ENCODE data around the gene LIFR. TPM values are rescaled to one million over a fixed set of nuclear protein-coding genes. Genes with fewer than 3 reads are reported as not detected.
A peak's percentile ranks its signal among the peaks of the same experiment; 100 is the strongest.

The LIFR gene
- polyA plus RNA-seq, 1 of the 3 experiments (the other 2 are of a cell fraction): 3.8 TPM

- CTCF ChIA-PET: interaction anchor here (0.6 to 1.5 kb wide), 4 partner anchors 16 to 251 kb away, joined by 3 to 6 read pairs (median 4); no protein-coding TSS in a partner anchor
- 12% methylated on average over 14 of the region's 14 CpGs for WGBS (ENCODE audit: low lambda C conversion rate)
Measured at GRCh38 chr5:38557308-38557710, 863 bp upstream of the LIFR start.

DNA sequence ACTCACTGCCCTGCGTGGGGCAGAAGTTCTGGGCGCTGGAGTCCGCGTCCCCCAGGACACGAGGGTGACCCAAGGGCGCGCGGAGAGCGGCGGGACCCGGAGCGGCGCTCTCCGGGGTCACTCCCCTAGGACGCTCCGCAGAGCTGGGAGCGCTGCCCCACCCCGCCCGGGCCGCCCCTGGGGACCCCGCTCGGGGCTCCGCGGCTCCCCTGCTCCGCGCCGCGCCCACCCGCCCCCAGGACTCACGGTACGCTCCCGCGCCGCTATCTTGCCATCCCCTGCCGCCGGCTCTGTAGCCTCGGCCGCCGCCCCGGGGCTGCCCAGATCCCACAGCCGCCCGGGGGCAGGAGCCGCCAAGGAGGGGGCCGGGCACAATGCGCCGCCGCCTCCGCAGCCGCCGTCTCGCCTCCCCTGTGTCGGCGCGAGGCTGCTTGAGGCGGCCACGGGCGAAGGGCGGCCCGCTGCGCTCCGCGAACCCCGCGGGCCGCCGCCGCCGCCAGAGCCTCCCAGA, 303 bp downstream of the LIFR start:
- H3F3A ChIP-seq (replicated peaks; ENCODE audit: insufficient read depth): peaks cover 4% of the 10 kb centered on the region
- 0 out of 2 replicates have a peak, but pooled peaks cover 2% of the 10 kb centered on the region for H4K20me1 ChIP-seq (ENCODE audit: insufficient read depth)
- peaks cover 15% of the 10 kb centered on the region; the same call in 1 of the 2 replicates for H3K79me2 ChIP-seq (ENCODE audit: insufficient read depth)
- peak overlapping the region; percentile 68 for H3K9ac ChIP-seq
- H3K36me3 ChIP-seq (replicated peaks in 1 of 2; ENCODE audit: control insufficient read depth in 1 of 2, insufficient read depth in 2 of 2, low read length in 1 of 2): no peaks in the 10 kb centered on the region
- H3K9me2 ChIP-seq: no peaks in the 10 kb centered on the region
- WGBS (ENCODE audit: low lambda C conversion rate): 0% methylated on average over 1 of the region's 68 CpGs
- H2AFZ ChIP-seq (ENCODE audit: low read depth): peak overlapping the region; percentile 64; the same call in 1 of the 2 replicates
- POLR2A ChIA-PET: interaction anchor here (0.6 kb wide), 1 partner anchor 254 kb away, joined by 3 read pairs; no protein-coding TSS in a partner anchor
- peaks cover 0 to 2% of the 10 kb centered on the region in 2 experiments; a peak in 3 of 4 replicates for H3K4me1 ChIP-seq (ENCODE audit: control insufficient read depth in 1 of 2, insufficient read depth in 2 of 2, low read depth in 1 of 2, low read length in 1 of 2)
- H3K27me3 ChIP-seq (ENCODE audit: insufficient read depth): no peaks in the 10 kb centered on the region
- DNase-seq: no peak
- H3K27ac ChIP-seq (ENCODE audit: low read depth in 2 of 2, low read length in 1 of 2): peak overlapping the region; percentile 37 to 75; a peak in 3 of 4 replicates
- no peaks in the 10 kb centered on the region for H3K9me3 ChIP-seq
- CTCF ChIA-PET: interaction anchor here (0.7 to 5.0 kb wide), 5 partner anchors 19 to 254 kb away, joined by 3 to 41 read pairs (median 5); no protein-coding TSS in a partner anchor
- peak overlapping the region; percentile 79 to 91 for H3K4me3 ChIP-seq (ENCODE audit: low read depth in 2 of 2, low read length in 1 of 2)
- peak overlapping the region; percentile 90 for H3K4me2 ChIP-seq
- no peak for TF ChIP-seq FOXM1 (IDR thresholded peaks at IDR 0.05; ENCODE audit: low read depth)
- TF ChIP-seq RCOR1 (IDR thresholded peaks at IDR 0.05; ENCODE audit: low read length): no peak
- no peak for TF ChIP-seq RAD21 (IDR thresholded peaks at IDR 0.05; ENCODE audit: low read length)
- TF ChIP-seq, protein P1, sequence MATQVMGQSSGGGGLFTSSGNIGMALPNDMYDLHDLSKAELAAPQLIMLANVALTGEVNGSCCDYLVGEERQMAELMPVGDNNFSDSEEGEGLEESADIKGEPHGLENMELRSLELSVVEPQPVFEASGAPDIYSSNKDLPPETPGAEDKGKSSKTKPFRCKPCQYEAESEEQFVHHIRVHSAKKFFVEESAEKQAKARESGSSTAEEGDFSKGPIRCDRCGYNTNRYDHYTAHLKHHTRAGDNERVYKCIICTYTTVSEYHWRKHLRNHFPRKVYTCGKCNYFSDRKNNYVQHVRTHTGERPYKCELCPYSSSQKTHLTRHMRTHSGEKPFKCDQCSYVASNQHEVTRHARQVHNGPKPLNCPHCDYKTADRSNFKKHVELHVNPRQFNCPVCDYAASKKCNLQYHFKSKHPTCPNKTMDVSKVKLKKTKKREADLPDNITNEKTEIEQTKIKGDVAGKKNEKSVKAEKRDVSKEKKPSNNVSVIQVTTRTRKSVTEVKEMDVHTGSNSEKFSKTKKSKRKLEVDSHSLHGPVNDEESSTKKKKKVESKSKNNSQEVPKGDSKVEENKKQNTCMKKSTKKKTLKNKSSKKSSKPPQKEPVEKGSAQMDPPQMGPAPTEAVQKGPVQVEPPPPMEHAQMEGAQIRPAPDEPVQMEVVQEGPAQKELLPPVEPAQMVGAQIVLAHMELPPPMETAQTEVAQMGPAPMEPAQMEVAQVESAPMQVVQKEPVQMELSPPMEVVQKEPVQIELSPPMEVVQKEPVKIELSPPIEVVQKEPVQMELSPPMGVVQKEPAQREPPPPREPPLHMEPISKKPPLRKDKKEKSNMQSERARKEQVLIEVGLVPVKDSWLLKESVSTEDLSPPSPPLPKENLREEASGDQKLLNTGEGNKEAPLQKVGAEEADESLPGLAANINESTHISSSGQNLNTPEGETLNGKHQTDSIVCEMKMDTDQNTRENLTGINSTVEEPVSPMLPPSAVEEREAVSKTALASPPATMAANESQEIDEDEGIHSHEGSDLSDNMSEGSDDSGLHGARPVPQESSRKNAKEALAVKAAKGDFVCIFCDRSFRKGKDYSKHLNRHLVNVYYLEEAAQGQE (IDR thresholded peaks at IDR 0.05; ENCODE audit: low read depth, low read length): no peak
- no peak for TF ChIP-seq YY1 (IDR thresholded peaks at IDR 0.05; ENCODE audit: low read depth)
- TF ChIP-seq EZH2phosphoT487 (IDR thresholded peaks at IDR 0.05; ENCODE audit: borderline replicate concordance, low read depth): no peak
- no peak for TF ChIP-seq POLR2AphosphoS5 (IDR thresholded peaks at IDR 0.05; ENCODE audit: low read depth, low read length)
- TF ChIP-seq EP300 (IDR thresholded peaks at IDR 0.05; ENCODE audit: borderline replicate concordance in 1 of 2, low read depth in 1 of 2, low read length in 1 of 2): no peak
- TF ChIP-seq SIN3A (IDR thresholded peaks at IDR 0.05; ENCODE audit: borderline replicate concordance, low read depth, low read length): no peak

More at GRCh38 chr5:38557308-38557710, 863 bp upstream of the LIFR start:
- Histone ChIP-seq H3K4me1 (ENCODE audit: control insufficient read depth in 1 of 2, insufficient read depth in 2 of 2, low read depth in 1 of 2, low read length in 1 of 2) (peaks cover 0 to 4% of the 10 kb centered on the region in 2 experiments; a peak in 2 of 4 replicates), H3K9me2 (no peaks in the 10 kb centered on the region), H4K20me1 (ENCODE audit: insufficient read depth) (no peaks in the 10 kb centered on the region), H3K27me3 (ENCODE audit: insufficient read depth) (no peaks in the 10 kb centered on the region), H3K9me3 (no peaks in the 10 kb centered on the region), H3K27ac (ENCODE audit: low read depth in 2 of 2, low read length in 1 of 2) (peak overlapping the region; percentile 88 to 97), H3K36me3 (replicated peaks in 1 of 2; ENCODE audit: control insufficient read depth in 1 of 2, insufficient read depth in 2 of 2, low read length in 1 of 2) (no peaks in the 10 kb centered on the region), H3F3A (replicated peaks; ENCODE audit: insufficient read depth) (peaks cover 4% of the 10 kb centered on the region), H3K4me3 (ENCODE audit: low read depth in 2 of 2, low read length in 1 of 2) (peak overlapping the region; percentile 87 to 91), H2AFZ (ENCODE audit: low read depth) (peak overlapping the region; percentile 89), H3K79me2 (ENCODE audit: insufficient read depth) (peaks cover 15% of the 10 kb centered on the region; the same call in 1 of the 2 replicates), H3K4me2 (peak overlapping the region; percentile 88), H3K9ac (peak overlapping the region; percentile 90)
- TF ChIP-seq, protein P2, sequence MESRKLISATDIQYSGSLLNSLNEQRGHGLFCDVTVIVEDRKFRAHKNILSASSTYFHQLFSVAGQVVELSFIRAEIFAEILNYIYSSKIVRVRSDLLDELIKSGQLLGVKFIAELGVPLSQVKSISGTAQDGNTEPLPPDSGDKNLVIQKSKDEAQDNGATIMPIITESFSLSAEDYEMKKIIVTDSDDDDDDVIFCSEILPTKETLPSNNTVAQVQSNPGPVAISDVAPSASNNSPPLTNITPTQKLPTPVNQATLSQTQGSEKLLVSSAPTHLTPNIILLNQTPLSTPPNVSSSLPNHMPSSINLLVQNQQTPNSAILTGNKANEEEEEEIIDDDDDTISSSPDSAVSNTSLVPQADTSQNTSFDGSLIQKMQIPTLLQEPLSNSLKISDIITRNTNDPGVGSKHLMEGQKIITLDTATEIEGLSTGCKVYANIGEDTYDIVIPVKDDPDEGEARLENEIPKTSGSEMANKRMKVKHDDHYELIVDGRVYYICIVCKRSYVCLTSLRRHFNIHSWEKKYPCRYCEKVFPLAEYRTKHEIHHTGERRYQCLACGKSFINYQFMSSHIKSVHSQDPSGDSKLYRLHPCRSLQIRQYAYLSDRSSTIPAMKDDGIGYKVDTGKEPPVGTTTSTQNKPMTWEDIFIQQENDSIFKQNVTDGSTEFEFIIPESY (IDR thresholded peaks at IDR 0.05; ENCODE audit: borderline replicate concordance, low read depth): no peak
- TF ChIP-seq EP300 (IDR thresholded peaks at IDR 0.05; ENCODE audit: borderline replicate concordance in 1 of 2, low read depth in 1 of 2, low read length in 1 of 2) (no peak), SMC3 (IDR thresholded peaks at IDR 0.05; ENCODE audit: low read depth, low read length) (no peak), RAD21 (IDR thresholded peaks at IDR 0.05; ENCODE audit: low read length) (no peak), EZH2phosphoT487 (IDR thresholded peaks at IDR 0.05; ENCODE audit: borderline replicate concordance, low read depth) (no peak), SIN3A (IDR thresholded peaks at IDR 0.05; ENCODE audit: borderline replicate concordance, low read depth, low read length) (no peak), MAX (IDR thresholded peaks at IDR 0.05; ENCODE audit: low read depth) (no peak), RXRA (IDR thresholded peaks at IDR 0.05; ENCODE audit: borderline replicate concordance, low read depth) (no peak), TAF1 (IDR thresholded peaks at IDR 0.05; ENCODE audit: borderline replicate concordance, low read depth, low read length) (no peak)
- TF ChIP-seq, protein P3, sequence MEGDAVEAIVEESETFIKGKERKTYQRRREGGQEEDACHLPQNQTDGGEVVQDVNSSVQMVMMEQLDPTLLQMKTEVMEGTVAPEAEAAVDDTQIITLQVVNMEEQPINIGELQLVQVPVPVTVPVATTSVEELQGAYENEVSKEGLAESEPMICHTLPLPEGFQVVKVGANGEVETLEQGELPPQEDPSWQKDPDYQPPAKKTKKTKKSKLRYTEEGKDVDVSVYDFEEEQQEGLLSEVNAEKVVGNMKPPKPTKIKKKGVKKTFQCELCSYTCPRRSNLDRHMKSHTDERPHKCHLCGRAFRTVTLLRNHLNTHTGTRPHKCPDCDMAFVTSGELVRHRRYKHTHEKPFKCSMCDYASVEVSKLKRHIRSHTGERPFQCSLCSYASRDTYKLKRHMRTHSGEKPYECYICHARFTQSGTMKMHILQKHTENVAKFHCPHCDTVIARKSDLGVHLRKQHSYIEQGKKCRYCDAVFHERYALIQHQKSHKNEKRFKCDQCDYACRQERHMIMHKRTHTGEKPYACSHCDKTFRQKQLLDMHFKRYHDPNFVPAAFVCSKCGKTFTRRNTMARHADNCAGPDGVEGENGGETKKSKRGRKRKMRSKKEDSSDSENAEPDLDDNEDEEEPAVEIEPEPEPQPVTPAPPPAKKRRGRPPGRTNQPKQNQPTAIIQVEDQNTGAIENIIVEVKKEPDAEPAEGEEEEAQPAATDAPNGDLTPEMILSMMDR (IDR thresholded peaks at IDR 0.05): no peak
- POLR2A ChIA-PET: interaction anchor here (0.6 to 0.7 kb wide), 2 partner anchors 17 to 151 kb away, joined by 3 read pairs; no protein-coding TSS in a partner anchor
- DNase-seq: no peak

Measured in SK-N-SH (cell line).